GM12878 (cell line): ENCODE measurements around the gene MRPL27. TPM values are rescaled to one million over a fixed set of nuclear protein-coding genes. Genes with fewer than 3 reads are reported as not detected.

Experiments
- ATAC-seq: fragments of 200-7000 bp; cut with Tn5 transposase; 3 replicates; pipeline ENCODE4 v1.9.1; 2020; ENCODE audit warnings: mild to moderate bottlenecking, moderate library complexity
- BruUV-seq: library from RNA; stranded (reverse); fragments of 400-500 nt; replicated peaks from 2 replicates; lab custom pipeline; 2021; lab: Mats Ljungman, UMichigan
- CTCF ChIA-PET: fragments of 300-600 bp; sonication (Branson Sonifier 250); formaldehyde crosslinking; extraction: SDS; loops from one replicate; lab custom pipeline; 2021; ENCODE audit warnings: inconsistent platforms; lab: Yijun Ruan, JAX
- POLR2A ChIA-PET: fragments of 350-600 bp; formaldehyde crosslinking; extraction: SDS; loops from one replicate; lab custom pipeline; 2021; ENCODE audit warnings: inconsistent platforms; lab: Charles Lee
- RAD21 ChIA-PET: fragments of 300-600 bp; sonication (Branson Sonifier 250); formaldehyde crosslinking; loops from one replicate; lab custom pipeline; 2023; ENCODE audit warnings: antibody characterized with exemption; ENCODE audit not compliant: unreplicated experiment; lab: Charles Lee
- SMC1A ChIA-PET: fragments of 300-600 bp; sonication (Branson Sonifier 250); formaldehyde crosslinking; loops from one replicate; lab custom pipeline; 2023; ENCODE audit not compliant: unreplicated experiment, uncharacterized antibody; lab: Charles Lee
- DNase-seq: peaks from one replicate; pipeline ENCODE4 v3.0.0-alpha.2; 2011; ENCODE audit warnings: low read depth, low spot score
- FAIRE-seq: peaks from 3 replicates; lab custom pipeline; 2011; peaks lifted over from hg19 to GRCh38; lab: Jason Lieb, UNC
- H2AFZ ChIP-seq: 2 replicates; pipeline ENCODE4 v1.6.0; 2011; ENCODE audit warnings: low read depth, low read length, control low read depth; ENCODE audit not compliant: control insufficient read depth
- H3K27ac ChIP-seq: 2 replicates; pipeline ENCODE4 v1.5.1; 2011; ENCODE audit warnings: control low read depth; ENCODE audit not compliant: control insufficient read depth, insufficient read depth
- H3K27me3 ChIP-seq, 2 experiments: replicated peaks in 1 of 2; 2 replicates each; pipeline versions ENCODE4 v1.6.0 to v1.6.1; 2011; ENCODE audit warnings: low read length in 1 of 2; ENCODE audit not compliant: control insufficient read depth in 2 of 2, insufficient read depth in 2 of 2
- H3K36me3 ChIP-seq, 2 experiments: 2 replicates each; pipeline ENCODE4 v1.5.1; 2011; ENCODE audit warnings: low read length in 1 of 2; ENCODE audit not compliant: control insufficient read depth in 2 of 2, insufficient read depth in 2 of 2
- H3K4me1 ChIP-seq: 2 replicates; pipeline ENCODE4 v1.6.1; 2011; ENCODE audit warnings: mild to moderate bottlenecking, low read length, moderate library complexity, mixed read lengths; ENCODE audit not compliant: control insufficient read depth, insufficient read depth
- H3K4me2 ChIP-seq: 2 replicates; pipeline ENCODE4 v1.6.0; 2011; ENCODE audit warnings: control low read depth; ENCODE audit not compliant: control insufficient read depth, insufficient read depth
- H3K4me3 ChIP-seq: fragments of 200-600 bp; sonication (generic); 2 replicates; pipeline ENCODE4 v1.5.1; 2016
- H3K79me2 ChIP-seq: 2 replicates; pipeline ENCODE4 v1.6.0; 2011; ENCODE audit warnings: low read length; ENCODE audit not compliant: control insufficient read depth, insufficient read depth
- H3K9ac ChIP-seq: 2 replicates; pipeline ENCODE4 v1.8.0; 2011; ENCODE audit warnings: low read length, control low read depth, mixed read lengths; ENCODE audit not compliant: control insufficient read depth, insufficient read depth
- H3K9me3 ChIP-seq: replicated peaks from 3 replicates; pipeline ENCODE4 v1.5.1; 2011; ENCODE audit warnings: mild to moderate bottlenecking, low read length; ENCODE audit not compliant: control insufficient read depth, insufficient read depth
- H4K20me1 ChIP-seq: 2 replicates; pipeline ENCODE4 v1.6.0; 2011; ENCODE audit not compliant: control insufficient read depth, insufficient read depth
- CBX3 ChIP-seq: fragments of 200-600 bp; sonication (generic); IDR thresholded peaks from 2 replicates; pipeline ENCODE4 v1.6.1; 2016; ENCODE audit warnings: low read depth, borderline replicate concordance
- HDAC6 ChIP-seq: fragments of 200-600 bp; sonication (generic); IDR thresholded peaks from one replicate; pipeline ENCODE4 v1.8.0; 2017; ENCODE audit warnings: antibody characterized with exemption; ENCODE audit not compliant: unreplicated experiment
- LARP7 ChIP-seq: fragments of 450-650 bp; IDR thresholded peaks from 2 replicates; pipeline ENCODE4 v1.6.1; 2017; ENCODE audit warnings: mild to moderate bottlenecking
- NFIC ChIP-seq: IDR thresholded peaks from 2 replicates; pipeline ENCODE4 v1.6.1; 2012; ENCODE audit warnings: low read depth, mild to moderate bottlenecking, inconsistent platforms, low read length, moderate library complexity
- POLR2A ChIP-seq: IDR thresholded peaks from 2 replicates; pipeline ENCODE4 v1.6.1; 2011; ENCODE audit warnings: low read depth, mild to moderate bottlenecking, low read length
- SMAD1 ChIP-seq: fragments of 450-650 bp; IDR thresholded peaks from 2 replicates; pipeline ENCODE4 v1.6.1; 2018; ENCODE audit warnings: mild to moderate bottlenecking, low read depth; ENCODE audit not compliant: partially characterized antibody
- SPI1 ChIP-seq: IDR thresholded peaks from 2 replicates; pipeline ENCODE4 v1.6.1; 2011; ENCODE audit warnings: low read depth, mild to moderate bottlenecking, low read length, moderate library complexity, borderline replicate concordance; ENCODE audit not compliant: insufficient read depth
- STAT1 ChIP-seq: fragments of 450-650 bp; conservative IDR thresholded peaks from 2 replicates; pipeline ENCODE4 v1.6.1; 2014; ENCODE audit warnings: antibody characterized with exemption, mild to moderate bottlenecking
- WGBS: methylation state at CpG from one replicate; pipeline ENCODE4 v1.1.6; 2016; ENCODE audit warnings: low lambda C conversion rate; ENCODE audit not compliant: insufficient replicate concordance, insufficient coverage; ENCODE audit errors: missing lambda C conversion rate; 5-methylcytosine and 5-hydroxymethylcytosine counted together
- in situ Hi-C: fragments of 300-500 bp; cut with MboI; formaldehyde crosslinking; loops from 9 replicates; pipeline ENCODE4 v1.14.3; 2018; ENCODE audit warnings: mixed read lengths
- intact Hi-C: fragments of 100-400 bp; cut with micrococcal nuclease; formaldehyde crosslinking; loops from one replicate; pipeline ENCODE4 v1.14.2; 2022; ENCODE audit not compliant: unreplicated experiment
- polyA plus RNA-seq, 11 experiments: library from polyadenylated mRNA; depleted of rRNA in 4 of 11; unstranded in 6 of 11; stranded (reverse) in 5 of 11; fragments of >200 nt; fragmentation: Nextera tagmentation in 4 of 11; fragmentation: Illumina TruSeq in 1 of 11; extraction: Ambion mirVana in 4 of 11; extraction: Trizol in 1 of 11; gene quantifications; 1 replicate in 1 of 11; 2 replicates in 10 of 11; pipeline versions ENCODE4 v1.2.1 to v1.2.3, GENCODE V29; 2011 to 2016; ENCODE audit warnings: inconsistent platforms in 2 of 11, missing spikeins in 2 of 11, low read depth in 1 of 11
- total RNA-seq, 4 experiments: library from RNA; depleted of rRNA in 3 of 4; stranded (reverse); fragments of >200 nt in 3 of 4; fragmentation: Illumina TruSeq in 1 of 4; extraction: Trizol in 1 of 4; gene quantifications; 2 replicates each; pipeline versions ENCODE4 v1.2.1 to v1.2.3, GENCODE V29; 2013 to 2021
- TF ChIP-seq, protein P1 (sequence below): IDR thresholded peaks from 2 replicates; pipeline ENCODE4 v1.6.1; 2012; ENCODE audit warnings: low read depth, low read length, improper control_type of control experiment

Gene MRPL27
- total and polyA plus RNA-seq, 10 of the 15 experiments (the other 5 are each of a cell fraction or from before 2014, with no cell fraction given) = 83.0 to 390 (median 131) TPM

DNA sequence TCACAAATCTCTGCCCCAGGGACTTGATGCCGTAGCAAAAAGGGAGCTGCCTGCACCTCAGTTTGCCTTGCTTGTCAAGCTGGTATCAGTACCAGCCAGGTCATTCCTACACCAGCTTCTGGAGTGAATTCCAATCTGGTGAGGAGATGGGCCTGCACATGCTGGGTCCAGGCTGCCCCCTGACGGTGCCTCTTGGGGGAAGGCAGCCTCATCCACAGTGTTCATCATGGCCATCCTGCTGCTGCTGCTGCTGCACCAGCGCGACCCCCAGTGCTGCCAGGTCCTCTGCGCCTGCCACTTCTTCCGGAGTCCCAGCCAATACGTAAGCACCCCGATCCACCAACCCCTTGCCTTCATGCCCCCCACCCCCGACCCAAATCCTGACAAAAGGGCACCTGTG is 8.3 kb downstream of the MRPL27 start:
- FAIRE-seq (no peak), DNase-seq (no peak)
- in situ Hi-C loops = loop anchor here (5.0 kb wide), 1 partner anchor 48 kb away; no protein-coding TSS in a partner anchor
- H3K9me3 ChIP-seq = no peaks in the 10 kb centered on the region
- peaks cover 21 to 24% of the 10 kb centered on the region in 2 experiments for H3K36me3 ChIP-seq
- H3K27me3 ChIP-seq = no peaks in the 10 kb centered on the region
- H3K4me1 ChIP-seq = no peaks in the 10 kb centered on the region
- BruUV-seq = no TSS peak
- RAD21 ChIA-PET = no interaction called here
- no peak overlapping the region for H3K4me2 ChIP-seq
- TF ChIP-seq SMAD1 (no peak), HDAC6 (no peak), NFIC (no peak), CBX3 (no peak), LARP7 (no peak), SPI1 (no peak), STAT1 (no peak), POLR2A (peak; percentile 42; the same call in 1 of the 2 replicates)
- TF ChIP-seq, protein P1, sequence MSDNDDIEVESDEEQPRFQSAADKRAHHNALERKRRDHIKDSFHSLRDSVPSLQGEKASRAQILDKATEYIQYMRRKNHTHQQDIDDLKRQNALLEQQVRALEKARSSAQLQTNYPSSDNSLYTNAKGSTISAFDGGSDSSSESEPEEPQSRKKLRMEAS = no peak
- TF ChIP-seq, all 136 proteins: peak for 1
- POLR2A ChIA-PET = interaction anchor here (2.3 kb wide), 1 partner anchor 32 kb away, joined by 9 read pairs; the partner anchor contains the start of gene LRRC59
- intact Hi-C loops = no loop called here
- ATAC-seq = no peak
- Histone ChIP-seq H3K4me3 (no peak overlapping the region), H3K79me2 (no peaks in the 10 kb centered on the region; the same call in 1 of the 2 replicates), H3K27ac (no peak overlapping the region), H3K9ac (no peak overlapping the region), H2AFZ (no peak overlapping the region), H4K20me1 (no peaks in the 10 kb centered on the region)
- CTCF ChIA-PET = interaction anchor here (0.6 to 2.2 kb wide), 5 partner anchors 24 to 103 kb away, joined by 3 to 9 read pairs (median 3); partner anchors contain the start of gene LRRC59
- SMC1A ChIA-PET = no interaction called here
- 85% methylated on average over 9 of the region's 9 CpGs for WGBS
